ENCODE measurements around the gene GJD2. TPM values are rescaled to one million over a fixed set of nuclear protein-coding genes. Genes with fewer than 3 reads are reported as not detected.

The GJD2 gene
- total RNA-seq, 4 donors from 2014 or later: not detected

GRCh38 chr15:34739346-34739745 is 15.5 kb downstream of the GJD2 start:
- 87 to 96% methylated on average over 2 of the region's 2 CpGs for WGBS, 2 donors
- no peaks in the 10 kb centered on the region for H3K36me3 ChIP-seq
- no peaks in the 10 kb centered on the region for H3K27me3 ChIP-seq
- no peak for DNase-seq
- H3K9me3 ChIP-seq: no peaks in the 10 kb centered on the region
- no peaks in the 10 kb centered on the region for H3K4me1 ChIP-seq
- no peak overlapping the region for H3K27ac ChIP-seq
- intact Hi-C loops (cut with DNase I): no loop called here
- TF ChIP-seq CTCF (IDR thresholded peaks at IDR 0.05): no peak
- TF ChIP-seq POLR2A (IDR thresholded peaks at IDR 0.05): no peak
- no peak overlapping the region for H3K4me3 ChIP-seq (replicated peaks in 1 of 3)

GRCh38 chr15:34738002-34738401 is 16.8 kb downstream of the GJD2 start:
- no peak for TF ChIP-seq CTCF (IDR thresholded peaks at IDR 0.05)
- no peak for TF ChIP-seq POLR2A (IDR thresholded peaks at IDR 0.05)
- Histone ChIP-seq H3K9me3 (no peaks in the 10 kb centered on the region), H3K27me3 (no peaks in the 10 kb centered on the region), H3K4me3 (replicated peaks in 1 of 3) (no peak overlapping the region), H3K27ac (no peak overlapping the region), H3K4me1 (no peaks in the 10 kb centered on the region), H3K36me3 (no peaks in the 10 kb centered on the region)
- DNase-seq: no peak
- 95 to 96% methylated on average over 2 of the region's 2 CpGs for WGBS, 2 donors
- intact Hi-C loops (cut with DNase I): no loop called here

- WGBS, 2 donors: 44 to 66% methylated on average over 3 of the region's 3 CpGs
- no peaks in the 10 kb centered on the region for H3K9me3 ChIP-seq
- H3K4me3 ChIP-seq (replicated peaks in 1 of 3): no peak overlapping the region
- intact Hi-C loops (cut with DNase I): no loop called here
- TF ChIP-seq POLR2A (IDR thresholded peaks at IDR 0.05) (no peak), CTCF (IDR thresholded peaks at IDR 0.05) (no peak)
- H3K4me1 ChIP-seq: no peaks in the 10 kb centered on the region
- H3K27ac ChIP-seq: no peak overlapping the region
- no peaks in the 10 kb centered on the region for H3K36me3 ChIP-seq
- H3K27me3 ChIP-seq: no peaks in the 10 kb centered on the region
- no peak for DNase-seq
These were observed 17.3 kb downstream of the GJD2 start for GRCh38 chr15:34737477-34737876.

GRCh38 chr15:34734303-34734702 is 20.5 kb downstream of the GJD2 start:
- no peak for TF ChIP-seq CTCF (IDR thresholded peaks at IDR 0.05)
- TF ChIP-seq POLR2A (IDR thresholded peaks at IDR 0.05): no peak
- DNase-seq: no peak
- intact Hi-C loops (cut with DNase I): no loop called here
- Histone ChIP-seq H3K27ac (no peak overlapping the region), H3K36me3 (no peaks in the 10 kb centered on the region), H3K27me3 (no peaks in the 10 kb centered on the region), H3K4me3 (replicated peaks in 1 of 3) (no peak overlapping the region), H3K4me1 (no peaks in the 10 kb centered on the region), H3K9me3 (no peaks in the 10 kb centered on the region)
- WGBS, 2 donors: 59 to 62% methylated on average over 5 of the region's 5 CpGs

GRCh38 chr15:34733621-34734020 is 21.2 kb downstream of the GJD2 start:
- Histone ChIP-seq H3K4me1 (no peaks in the 10 kb centered on the region), H3K9me3 (no peaks in the 10 kb centered on the region), H3K36me3 (no peaks in the 10 kb centered on the region), H3K27ac (no peak overlapping the region), H3K4me3 (replicated peaks in 1 of 3) (no peak overlapping the region), H3K27me3 (no peaks in the 10 kb centered on the region)
- DNase-seq: no peak
- no peak for TF ChIP-seq POLR2A (IDR thresholded peaks at IDR 0.05)
- no peak for TF ChIP-seq CTCF (IDR thresholded peaks at IDR 0.05)
- intact Hi-C loops (cut with DNase I): no loop called here
- WGBS, 2 donors: 87 to 96% methylated on average over 2 of the region's 2 CpGs
